ENCODE measurements around the gene PHF21B.

Gene PHF21B

DNA sequence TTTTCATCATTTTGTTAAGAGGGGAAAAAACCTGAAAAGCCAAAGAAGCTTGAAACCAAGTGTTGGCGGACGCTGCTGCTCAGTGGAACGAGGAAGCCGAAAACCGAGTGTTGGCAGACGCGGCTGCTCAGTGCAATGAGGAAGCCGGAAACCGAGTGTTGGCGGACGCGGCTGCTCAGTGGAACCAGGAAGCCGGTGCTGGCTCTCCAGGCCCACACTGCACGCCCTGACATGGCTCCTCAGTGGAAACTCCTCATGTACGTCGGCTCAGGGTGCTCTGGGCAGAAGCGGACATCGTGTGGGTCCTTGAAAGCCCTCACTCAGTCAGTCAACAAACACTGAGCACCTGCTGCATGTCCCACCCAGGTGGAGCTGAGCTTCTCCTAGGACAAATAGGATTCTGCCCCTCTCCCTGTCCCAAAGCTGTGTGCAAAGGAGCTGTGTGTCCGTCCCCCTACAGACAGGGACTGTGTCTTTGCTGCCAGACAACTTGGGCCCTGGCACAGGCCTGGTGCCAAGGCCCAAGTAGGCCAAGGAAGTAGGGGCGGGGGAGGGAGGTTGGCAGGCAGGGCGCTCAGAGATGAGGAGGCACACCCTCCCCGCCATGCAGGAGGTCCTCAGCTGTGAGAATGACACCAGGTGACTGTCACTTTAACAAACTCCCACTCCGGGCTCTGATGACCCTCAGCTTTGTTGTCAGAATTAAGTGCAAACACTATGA is 37.3 kb downstream of the PHF21B start:
- TF ChIP-seq GLI2 (tag by site-specific recombination; IDR thresholded peaks at IDR 0.05; ENCODE audit: borderline replicate concordance, low read depth), result no peak
- no peak for TF ChIP-seq ZNF23 (tag by site-specific recombination; IDR thresholded peaks at IDR 0.05; ENCODE audit: borderline replicate concordance)
- TF ChIP-seq KLF9 (tag by site-specific recombination; IDR thresholded peaks at IDR 0.05; ENCODE audit: low read depth), result no peak
- TF ChIP-seq ZNF777 (tag by site-specific recombination; IDR thresholded peaks at IDR 0.05; ENCODE audit: borderline replicate concordance), result no peak
- TF ChIP-seq BCL11A (tag by site-specific recombination; IDR thresholded peaks at IDR 0.05; ENCODE audit: low read depth), result no peak
- no peak for TF ChIP-seq KLF16 (tag by site-specific recombination; IDR thresholded peaks at IDR 0.05)
- TF ChIP-seq ZFHX2 (tag by site-specific recombination; conservative IDR thresholded peaks at IDR 0.05), result no peak
- no peak for TF ChIP-seq ZBTB26 (tag by site-specific recombination; optimal IDR thresholded peaks at IDR 0.05)
- TF ChIP-seq, protein P1, sequence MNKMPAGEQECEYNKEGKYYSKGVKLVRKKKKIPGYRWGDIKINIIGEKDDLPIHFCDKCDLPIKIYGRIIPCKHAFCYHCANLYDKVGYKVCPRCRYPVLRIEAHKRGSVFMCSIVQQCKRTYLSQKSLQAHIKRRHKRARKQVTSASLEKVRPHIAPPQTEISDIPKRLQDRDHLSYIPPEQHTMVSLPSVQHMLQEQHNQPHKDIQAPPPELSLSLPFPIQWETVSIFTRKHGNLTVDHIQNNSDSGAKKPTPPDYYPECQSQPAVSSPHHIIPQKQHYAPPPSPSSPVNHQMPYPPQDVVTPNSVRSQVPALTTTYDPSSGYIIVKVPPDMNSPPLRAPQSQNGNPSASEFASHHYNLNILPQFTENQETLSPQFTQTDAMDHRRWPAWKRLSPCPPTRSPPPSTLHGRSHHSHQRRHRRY (tag by site-specific recombination; IDR thresholded peaks at IDR 0.05), result no peak
- no peak for TF ChIP-seq ZNF48 (tag by site-specific recombination; IDR thresholded peaks at IDR 0.05)
- no peak for TF ChIP-seq ZNF138 (tag by site-specific recombination; IDR thresholded peaks at IDR 0.05; ENCODE audit: borderline replicate concordance)
- Histone ChIP-seq H3K9me3 (ENCODE audit: control insufficient read depth, insufficient read depth, low read depth, low read length) (no peaks in the 10 kb centered on the region), H3K27ac (ENCODE audit: extremely low read depth, low read depth, low read length) (no peak overlapping the region), H3K36me3 (ENCODE audit: control insufficient read depth in 2 of 2, insufficient read depth in 1 of 2, low read length in 2 of 2) (no peaks in the 10 kb centered on the region), H3K4me3 (ENCODE audit: low read depth, low read length) (no peak overlapping the region), H3K4me1 (ENCODE audit: control insufficient read depth, insufficient read depth, low read length) (no peaks in the 10 kb centered on the region)
- ChIA-PET POLR2A (interaction anchor here (0.5 kb wide), 1 partner anchor 90 kb away, joined by 3 read pairs; no protein-coding TSS in a partner anchor), CTCF (interaction anchor here (0.9 kb wide), 1 partner anchor 15 kb away, joined by 3 read pairs; no protein-coding TSS in a partner anchor)

DNA sequence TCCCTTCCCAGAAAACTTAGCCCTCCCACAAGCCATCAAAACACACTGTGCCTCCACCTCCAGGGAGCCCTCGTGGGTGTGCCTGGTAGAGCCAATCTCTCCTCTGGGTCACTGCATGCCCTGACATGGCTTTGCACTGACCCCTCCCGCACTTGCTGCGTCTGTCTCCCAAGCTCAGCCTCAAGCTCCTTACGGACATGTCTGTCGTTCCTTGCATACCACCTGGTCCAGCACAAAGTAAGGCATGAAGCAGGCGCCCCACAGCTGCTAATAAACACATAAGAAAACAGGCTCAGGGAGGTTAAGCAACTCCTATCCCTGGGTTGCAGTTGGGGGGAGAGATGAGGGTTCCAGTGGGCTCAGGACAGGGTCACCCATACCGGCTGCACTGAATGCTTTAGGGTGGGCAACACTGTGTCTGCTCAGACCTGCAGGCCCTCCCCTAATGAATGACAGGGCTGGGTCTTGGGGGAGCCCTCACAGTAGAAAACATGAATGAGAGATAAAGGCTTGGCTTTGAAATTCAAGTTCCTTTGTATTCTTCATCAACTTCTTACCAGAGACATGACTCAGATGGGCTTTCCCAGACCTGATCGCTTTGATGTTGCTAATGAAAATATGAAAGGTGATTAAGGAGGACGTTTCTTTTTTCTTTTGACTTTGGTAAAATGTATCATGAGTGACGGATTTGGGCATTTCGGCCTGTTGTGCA is 38.0 kb downstream of the PHF21B start:
- ChIA-PET POLR2A (no interaction called here), CTCF (no interaction called here)
- Histone ChIP-seq H3K9me3 (ENCODE audit: control insufficient read depth, insufficient read depth, low read depth, low read length) (no peaks in the 10 kb centered on the region), H3K4me1 (ENCODE audit: control insufficient read depth, insufficient read depth, low read length) (no peaks in the 10 kb centered on the region), H3K27ac (ENCODE audit: extremely low read depth, low read depth, low read length) (no peak overlapping the region), H3K36me3 (ENCODE audit: control insufficient read depth in 2 of 2, insufficient read depth in 1 of 2, low read length in 2 of 2) (no peaks in the 10 kb centered on the region), H3K4me3 (ENCODE audit: low read depth, low read length) (no peak overlapping the region)
- TF ChIP-seq ZNF19 (tag by site-specific recombination; IDR thresholded peaks at IDR 0.05; ENCODE audit: low read depth) (no peak), ELK4 (IDR thresholded peaks at IDR 0.05; ENCODE audit: borderline replicate concordance, low read depth, low read length) (no peak), KLF8 (tag by site-specific recombination; IDR thresholded peaks at IDR 0.05) (no peak), PRDM10 (tag by site-specific recombination; IDR thresholded peaks at IDR 0.05) (no peak), ZNF639 (tag by site-specific recombination; IDR thresholded peaks at IDR 0.05) (no peak), ZNF302 (tag by site-specific recombination; IDR thresholded peaks at IDR 0.05; ENCODE audit: low read depth) (no peak), ZNF2 (tag by site-specific recombination; IDR thresholded peaks at IDR 0.05) (no peak), MZF1 (tag by site-specific recombination; IDR thresholded peaks at IDR 0.05; ENCODE audit: borderline replicate concordance) (no peak), YY1 (tag by site-specific recombination; IDR thresholded peaks at IDR 0.05) (no peak)
- TF ChIP-seq, protein P2, sequence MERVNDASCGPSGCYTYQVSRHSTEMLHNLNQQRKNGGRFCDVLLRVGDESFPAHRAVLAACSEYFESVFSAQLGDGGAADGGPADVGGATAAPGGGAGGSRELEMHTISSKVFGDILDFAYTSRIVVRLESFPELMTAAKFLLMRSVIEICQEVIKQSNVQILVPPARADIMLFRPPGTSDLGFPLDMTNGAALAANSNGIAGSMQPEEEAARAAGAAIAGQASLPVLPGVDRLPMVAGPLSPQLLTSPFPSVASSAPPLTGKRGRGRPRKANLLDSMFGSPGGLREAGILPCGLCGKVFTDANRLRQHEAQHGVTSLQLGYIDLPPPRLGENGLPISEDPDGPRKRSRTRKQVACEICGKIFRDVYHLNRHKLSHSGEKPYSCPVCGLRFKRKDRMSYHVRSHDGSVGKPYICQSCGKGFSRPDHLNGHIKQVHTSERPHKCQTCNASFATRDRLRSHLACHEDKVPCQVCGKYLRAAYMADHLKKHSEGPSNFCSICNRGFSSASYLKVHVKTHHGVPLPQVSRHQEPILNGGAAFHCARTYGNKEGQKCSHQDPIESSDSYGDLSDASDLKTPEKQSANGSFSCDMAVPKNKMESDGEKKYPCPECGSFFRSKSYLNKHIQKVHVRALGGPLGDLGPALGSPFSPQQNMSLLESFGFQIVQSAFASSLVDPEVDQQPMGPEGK (tag by site-specific recombination; IDR thresholded peaks at IDR 0.05), result no peak

All from HEK293 (cell line).